GM19025 (cell line): ENCODE measurements around the gene COL11A2.
"Not testable (repeated sequence)": the region's sequence is repeated elsewhere in the genome, so short reads cannot be mapped to it uniquely, and the experiment has no call there.

Source experiments
- ATAC-seq: cut with Tn5 transposase; IDR thresholded peaks from one replicate; pipeline ENCODE4 v1.9.1; 2021; ENCODE audit warnings: mild to moderate bottlenecking, low read depth, moderate library complexity; ENCODE audit not compliant: unreplicated experiment

COL11A2 gene

DNA sequence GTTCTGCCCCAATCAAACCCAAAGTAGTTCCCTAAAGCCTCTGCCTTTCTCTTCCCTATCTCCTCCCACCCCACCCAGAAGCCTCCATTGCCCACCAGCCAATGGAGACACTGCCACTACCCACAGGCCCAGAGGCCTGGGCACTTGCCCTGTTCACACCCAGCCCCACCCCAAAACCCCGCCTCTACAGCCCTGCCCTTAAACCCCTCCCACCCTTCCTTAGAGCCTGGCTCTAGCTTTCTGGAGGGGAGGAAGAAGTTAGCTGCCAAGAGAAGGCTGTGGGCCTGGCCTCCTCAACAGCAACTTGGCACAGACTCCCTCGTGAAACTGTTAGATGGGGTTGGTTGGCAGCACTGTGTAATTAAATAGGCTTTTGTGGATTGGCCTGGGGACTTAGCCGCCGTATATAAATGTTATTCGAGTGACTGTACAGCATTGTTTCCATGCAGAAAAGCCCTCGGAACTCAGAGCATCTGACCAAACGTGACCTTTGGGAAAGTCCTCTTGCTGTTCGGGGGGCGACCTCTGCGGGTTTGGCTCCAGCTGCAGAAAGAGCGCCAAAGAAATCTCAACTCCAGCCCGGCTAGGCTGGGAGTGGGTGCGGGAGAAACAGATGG is 31.4 kb downstream of the COL11A2 start:
- no peak for ATAC-seq

DNA sequence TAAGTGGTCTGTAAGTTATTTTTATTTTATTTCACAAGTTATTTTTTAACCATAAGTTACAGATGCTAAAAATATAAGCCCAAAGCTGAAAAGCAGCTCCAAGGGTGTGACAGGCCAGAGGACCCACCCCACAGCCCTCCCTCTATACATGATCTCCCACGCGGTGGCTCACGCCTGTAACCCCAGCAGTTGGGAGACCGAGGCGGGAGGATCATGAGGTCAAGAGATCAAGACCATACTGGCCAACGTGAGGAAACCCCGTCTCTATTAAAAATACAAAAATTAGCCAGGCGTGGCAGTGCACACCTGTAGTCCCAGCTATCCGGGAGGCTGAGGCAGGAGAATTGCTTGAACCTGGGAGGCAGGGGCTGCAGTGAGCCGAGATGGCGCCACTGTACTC is 32.2 kb downstream of the COL11A2 start:
- ATAC-seq, result no peak

DNA sequence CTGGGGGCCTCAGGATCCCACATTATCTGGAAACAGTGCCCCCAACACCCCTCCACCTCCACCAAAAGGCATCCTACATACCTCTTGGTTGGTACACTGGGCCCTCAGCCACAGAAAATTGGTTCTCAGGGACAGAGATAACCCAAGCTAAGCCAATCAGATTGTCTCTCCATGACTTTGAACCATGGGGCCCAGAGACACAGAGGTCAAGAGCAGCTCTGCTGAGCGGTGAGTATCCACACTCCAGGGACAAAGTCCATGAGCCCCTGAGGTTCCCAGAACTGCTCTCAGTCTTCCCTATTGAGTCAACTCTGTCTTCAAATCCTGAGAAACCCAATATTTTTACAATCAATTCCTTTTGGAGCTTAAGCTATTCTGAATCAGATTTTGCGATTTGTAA is 35.3 kb downstream of the COL11A2 start:
- no peak for ATAC-seq

DNA sequence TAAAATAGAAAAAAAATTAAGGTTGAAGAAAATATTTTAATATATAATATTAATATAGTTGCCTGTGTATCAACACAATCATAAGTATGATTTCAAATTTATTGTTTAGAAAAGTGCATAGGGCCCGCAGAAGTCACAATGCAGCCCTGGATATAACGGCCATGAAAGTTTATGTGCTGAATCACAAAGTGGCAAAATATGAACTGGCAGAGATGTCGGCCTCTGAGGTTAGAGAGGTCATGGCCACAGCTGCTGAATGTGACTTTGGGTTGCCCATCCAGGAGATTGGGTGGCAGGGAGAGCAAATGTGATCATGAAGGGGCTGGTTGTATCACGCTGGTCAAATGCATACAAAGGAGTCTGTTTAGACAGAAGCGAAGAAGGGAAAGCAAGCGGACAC is 35.7 kb downstream of the COL11A2 start:
- ATAC-seq, result no peak

DNA sequence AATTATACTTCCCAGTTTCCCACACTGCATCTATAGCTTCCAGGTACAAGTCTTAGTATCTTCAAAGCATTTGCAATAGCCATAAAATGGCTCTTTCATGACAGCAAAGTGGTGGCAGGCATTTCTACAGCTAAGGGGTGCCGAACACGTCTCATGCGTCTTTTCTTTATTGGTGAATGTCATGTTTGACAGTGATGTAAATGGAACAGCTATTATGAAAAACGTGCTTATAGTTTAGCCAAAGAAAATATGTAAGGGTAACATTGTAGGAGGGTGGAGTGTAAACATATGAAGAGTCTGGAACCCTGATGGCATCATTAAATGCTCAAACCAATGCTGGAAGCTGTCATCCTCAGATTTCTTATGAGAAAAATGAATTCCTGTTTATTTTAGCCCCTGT is 37.9 kb downstream of the COL11A2 start:
- ATAC-seq, result no peak

DNA sequence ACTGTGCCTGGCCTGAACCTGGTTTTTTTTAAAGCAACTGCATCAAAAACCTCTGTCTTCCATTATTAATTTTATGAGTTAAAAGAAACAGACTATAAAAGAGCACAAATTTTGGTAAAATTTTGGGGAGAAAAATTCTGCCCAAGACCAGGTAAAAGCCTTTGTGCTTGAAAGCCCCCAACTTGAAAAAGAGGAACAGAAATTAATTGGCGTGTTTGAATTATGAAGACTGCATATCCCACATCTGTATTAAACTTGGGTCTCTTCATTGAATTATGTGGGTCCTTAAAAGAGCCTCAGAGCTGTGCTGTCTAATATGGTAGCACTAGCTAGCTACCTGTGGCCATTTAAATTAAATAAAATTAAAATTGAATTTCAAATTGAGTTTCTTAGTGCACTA is 41.2 kb downstream of the COL11A2 start:
- ATAC-seq, result no peak

DNA sequence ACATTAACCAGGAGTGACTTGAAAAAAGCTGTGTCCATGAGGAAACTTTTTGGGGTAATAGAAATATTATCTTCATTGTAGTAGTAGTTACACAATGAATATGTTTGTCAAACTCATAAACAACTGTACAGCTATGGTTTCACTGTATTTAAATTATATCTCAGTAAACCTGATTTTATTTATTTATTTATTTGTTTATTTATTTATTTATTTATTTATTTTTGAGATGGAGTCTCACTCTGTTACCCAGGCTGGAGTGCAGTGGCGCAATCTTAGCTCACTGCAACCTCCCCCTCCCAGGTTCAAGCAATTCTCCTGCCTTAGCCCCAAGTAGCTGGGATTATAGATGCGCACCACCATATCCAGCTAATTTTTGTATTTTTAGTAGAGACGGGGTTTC is 41.7 kb downstream of the COL11A2 start:
- not testable (repeated sequence) for ATAC-seq

DNA sequence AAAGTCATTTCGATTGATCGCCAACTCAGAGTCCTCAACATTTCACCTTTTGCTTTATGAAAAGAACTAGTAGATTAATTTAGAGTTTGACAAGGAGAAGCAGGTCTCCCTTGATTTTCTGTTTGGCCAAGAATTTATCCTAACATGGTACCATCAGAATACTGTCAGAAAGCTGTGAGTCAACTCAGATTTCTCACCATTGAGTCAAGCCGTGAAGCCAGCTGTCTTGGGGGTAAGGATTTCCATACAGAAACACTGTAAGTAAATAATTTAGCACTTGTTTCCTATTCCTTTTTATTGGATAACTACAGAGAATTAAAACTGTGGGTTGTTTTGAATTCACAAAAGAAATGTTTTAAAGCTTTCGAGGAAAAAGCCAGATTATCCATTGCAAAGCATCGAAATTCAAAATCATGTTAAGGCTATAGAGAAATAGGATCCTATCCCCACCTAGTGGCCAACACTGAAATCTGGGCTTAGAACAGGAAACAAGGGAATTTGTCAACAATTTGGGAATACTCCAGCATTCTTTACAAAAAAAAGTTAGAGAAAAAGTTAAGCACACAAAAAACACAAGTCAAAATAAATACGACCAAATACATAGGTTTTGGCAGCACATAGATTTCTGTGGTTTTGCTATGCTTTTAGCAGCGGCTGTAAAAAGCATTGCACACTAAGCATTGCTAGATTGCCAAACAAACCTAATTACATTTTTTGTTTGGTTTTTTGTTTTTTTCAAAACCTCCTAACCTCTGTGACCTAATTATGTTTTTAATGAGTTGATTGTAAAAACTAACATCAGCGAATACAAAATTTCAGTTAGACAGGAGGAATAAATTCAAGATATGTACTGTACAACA is 44.2 kb downstream of the COL11A2 start:
- no peak for ATAC-seq

DNA sequence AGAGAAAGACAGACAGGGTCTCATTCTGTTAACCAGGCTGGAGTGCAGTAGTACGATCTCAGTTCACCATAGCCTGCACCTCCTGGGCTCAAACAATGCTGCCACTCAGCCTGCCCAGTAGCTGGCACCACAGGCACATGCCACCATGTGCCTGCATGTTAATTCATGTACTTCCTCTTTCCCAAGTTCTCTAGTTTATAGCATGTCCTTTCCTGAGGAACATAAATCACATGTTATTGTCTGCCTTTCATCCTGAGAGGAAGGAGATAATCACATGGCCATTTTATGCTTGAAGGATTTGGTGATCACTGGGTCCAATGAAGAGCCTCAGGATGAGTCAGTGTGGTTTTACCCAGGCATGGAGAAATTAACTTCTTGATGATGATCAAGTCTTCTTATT is 47.9 kb downstream of the COL11A2 start:
- no peak for ATAC-seq

DNA sequence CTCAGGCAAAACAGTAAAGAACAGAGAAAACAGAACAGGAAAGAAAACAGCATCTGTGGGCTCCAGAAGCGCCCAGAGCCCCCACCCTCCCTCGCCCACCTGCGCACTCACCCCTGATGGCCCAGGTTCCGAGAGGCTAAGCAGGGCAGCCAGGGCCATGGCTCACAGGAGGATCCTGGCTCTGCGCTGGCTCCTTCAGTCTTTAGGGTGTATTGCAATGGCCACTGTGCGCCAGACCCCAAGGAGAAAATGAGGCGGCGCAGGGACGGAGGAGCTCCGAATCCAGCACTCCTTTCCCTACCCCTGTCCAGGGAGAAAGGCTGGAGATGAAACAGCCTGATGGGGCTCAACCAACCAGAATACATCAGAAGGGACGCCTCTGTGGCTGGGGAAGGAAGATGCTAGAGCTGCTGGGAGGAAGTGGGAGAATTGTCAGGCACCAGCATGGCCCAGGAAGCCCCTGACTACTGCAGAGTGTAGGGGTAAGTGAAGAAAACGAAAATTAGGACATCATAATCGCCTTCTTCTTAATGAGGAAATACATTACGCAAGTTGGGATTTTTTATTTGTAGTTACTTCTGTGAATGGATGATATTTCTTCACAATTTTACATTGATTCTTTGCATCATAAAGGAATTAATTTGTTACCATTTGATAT is 49.0 kb downstream of the COL11A2 start:
- ATAC-seq, result no peak

DNA sequence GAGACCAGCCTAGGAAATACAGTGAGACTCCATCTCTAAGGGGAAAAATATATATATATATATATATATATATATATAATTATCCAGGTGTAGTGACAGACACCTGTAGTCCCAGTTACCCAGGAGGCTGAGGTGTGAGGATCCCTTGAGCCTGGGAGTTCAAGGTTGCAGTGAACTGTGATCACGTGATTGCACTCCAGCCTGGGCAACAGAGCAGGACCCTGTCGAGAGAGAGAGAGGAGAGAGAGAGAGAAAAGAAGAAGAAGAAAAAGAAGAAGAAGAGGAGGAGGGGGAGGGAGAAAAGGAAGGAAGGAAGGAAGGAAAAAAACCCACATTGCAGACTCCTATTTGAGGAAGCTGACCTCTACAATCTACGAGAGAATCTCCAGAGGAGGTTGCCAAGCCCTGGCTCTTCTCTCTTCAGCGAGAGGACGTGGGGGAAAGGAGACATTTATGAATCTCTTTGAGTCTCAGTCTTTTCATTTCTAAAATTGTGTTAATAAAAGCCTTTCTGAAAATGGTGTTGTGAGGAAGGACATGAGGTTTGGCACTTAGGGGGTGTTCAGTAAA is 49.7 kb downstream of the COL11A2 start:
- no peak for ATAC-seq

DNA sequence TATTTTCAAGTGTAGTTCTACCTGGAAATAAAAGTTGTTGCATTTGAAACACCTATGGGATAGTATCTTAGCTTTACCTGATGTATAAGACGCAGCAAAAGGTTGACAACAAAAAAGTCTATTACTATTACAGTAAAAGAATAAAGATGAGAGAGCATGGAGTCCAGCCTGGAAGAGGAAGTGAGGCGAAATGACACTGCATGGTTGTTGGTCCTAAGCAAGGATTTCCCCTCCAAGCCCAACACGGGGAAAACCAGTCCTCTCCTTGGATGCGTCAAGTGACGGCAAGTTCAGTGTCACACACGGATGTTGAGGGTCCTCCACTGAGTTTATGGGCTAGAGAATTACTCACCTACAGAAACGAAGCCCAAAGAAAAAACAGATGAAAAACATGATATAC is 51.7 kb downstream of the COL11A2 start:
- no peak for ATAC-seq

DNA sequence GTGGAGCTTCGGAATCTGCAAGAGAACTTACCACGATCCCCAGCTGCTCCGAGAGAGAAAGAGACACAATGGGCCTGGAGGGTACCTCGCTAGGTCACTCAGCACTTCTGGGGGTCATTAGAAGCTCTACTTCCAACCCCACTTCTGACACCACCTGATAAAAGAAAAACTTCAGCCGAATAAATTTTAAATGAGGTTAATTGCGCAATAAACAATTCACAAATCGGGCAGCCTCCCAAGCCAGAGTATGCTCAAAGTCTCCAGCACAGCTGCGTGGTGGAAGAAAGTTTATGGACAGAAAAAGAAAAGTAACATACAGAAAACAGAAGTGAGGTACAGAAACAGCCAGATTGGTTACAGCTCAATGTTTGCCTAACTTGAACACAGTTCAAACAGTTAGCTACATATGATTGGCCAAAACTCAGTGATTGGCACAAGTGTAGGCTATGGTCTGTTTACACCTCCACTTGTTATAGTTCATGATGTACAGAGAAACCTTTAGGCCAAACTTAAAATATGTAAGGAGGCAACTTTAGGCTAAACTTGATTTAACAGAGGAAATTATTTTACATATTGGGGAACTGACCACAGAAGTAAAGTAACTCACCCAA is 52.6 kb downstream of the COL11A2 start:
- no peak for ATAC-seq

DNA sequence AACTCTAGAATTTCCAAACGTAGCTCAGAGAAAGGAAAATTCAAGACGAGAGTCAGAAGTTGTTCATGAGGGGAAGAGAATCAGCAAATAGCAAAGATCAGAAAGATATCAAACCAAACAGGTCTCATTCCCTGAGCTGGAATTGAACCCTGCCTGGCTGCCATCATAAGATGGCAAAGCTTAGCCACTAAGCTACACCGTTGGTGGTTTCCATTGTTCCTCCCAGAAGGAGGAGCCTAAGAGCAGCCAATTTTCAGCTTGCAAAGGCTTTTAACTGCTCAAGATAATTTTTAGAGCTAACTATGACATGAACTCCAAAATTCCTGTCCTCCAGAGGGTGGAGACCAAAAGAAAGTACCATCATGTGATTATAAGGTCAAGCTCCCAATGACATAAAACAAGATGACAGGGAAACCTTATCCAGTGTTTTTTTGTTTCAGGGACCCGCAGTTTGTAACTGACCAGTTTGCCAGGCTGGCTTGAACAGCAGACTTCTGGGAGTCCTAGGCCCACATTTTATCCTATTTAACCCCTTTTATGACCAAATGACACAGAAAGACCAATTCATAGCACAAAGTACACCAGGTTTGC is 55.9 kb downstream of the COL11A2 start:
- no peak for ATAC-seq

DNA sequence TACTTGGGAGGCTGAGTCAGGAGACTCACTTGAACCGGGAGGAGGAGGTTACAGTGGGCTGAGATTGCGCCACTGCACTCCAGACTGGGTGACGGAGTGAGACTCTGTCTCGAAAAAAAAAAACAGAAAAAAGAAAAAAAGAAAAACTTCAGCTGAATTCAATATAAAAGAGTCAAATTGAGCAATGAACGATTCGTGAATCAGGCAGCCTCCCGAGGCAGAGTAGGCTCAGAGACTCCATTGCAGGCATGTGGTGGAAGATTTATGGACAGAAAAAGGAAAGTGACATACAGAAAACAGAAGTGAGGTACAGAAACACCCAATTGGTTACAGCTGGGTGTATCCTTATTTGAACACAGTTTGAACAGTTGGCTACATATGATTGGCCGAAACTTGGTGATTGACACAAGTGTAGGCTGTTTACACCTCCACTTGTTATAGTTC is 60.2 kb downstream of the COL11A2 start:
- ATAC-seq, result no peak

DNA sequence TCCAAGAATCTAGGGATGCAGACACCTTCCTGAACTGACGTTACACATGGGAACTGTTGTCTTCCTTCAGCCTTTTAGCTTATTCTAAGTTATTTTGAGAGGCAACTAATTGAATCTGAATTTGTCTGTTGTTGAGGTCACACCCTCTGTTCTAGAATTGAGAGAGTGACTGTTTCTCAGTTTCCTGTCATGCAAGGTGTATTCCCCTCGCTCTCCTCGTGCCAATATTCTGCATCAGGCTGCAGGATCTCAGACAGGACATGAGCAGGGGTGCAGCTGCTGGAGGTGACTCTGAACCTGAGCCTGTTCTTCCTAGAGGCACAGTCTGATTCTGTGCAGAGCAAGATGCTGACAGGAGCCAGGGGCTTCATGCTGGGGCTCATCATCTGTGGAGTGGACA is 63.9 kb downstream of the COL11A2 start:
- no peak for ATAC-seq

DNA sequence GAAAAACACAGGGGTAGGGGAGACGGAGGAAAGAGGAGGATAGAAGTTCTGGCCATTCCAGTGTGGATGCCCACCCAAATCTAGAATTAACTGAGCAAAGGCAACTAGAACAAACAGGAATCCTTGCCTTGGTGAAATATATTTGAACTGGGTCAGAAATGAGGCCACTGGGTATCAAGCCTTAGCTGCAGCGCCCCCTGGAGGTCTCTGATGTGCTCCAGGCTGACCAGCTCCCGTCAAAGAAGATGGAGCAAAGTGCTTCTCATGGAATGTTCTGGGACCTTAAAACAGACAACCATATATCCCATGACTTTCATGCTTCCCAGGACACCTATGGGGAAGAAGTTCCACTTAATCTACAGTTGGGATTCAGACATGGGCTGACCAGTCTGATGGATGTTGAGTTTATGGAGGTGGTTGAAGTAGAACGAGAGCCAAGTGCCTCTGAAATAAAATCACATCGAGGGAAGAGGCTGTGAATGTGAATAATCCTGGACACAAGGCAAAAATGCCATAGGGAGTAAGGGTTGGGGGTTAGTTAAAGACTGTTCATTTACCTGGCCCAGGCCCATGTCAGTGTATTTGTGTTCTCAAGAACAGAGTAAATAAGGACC is 66.1 kb downstream of the COL11A2 start:
- ATAC-seq, result no peak

DNA sequence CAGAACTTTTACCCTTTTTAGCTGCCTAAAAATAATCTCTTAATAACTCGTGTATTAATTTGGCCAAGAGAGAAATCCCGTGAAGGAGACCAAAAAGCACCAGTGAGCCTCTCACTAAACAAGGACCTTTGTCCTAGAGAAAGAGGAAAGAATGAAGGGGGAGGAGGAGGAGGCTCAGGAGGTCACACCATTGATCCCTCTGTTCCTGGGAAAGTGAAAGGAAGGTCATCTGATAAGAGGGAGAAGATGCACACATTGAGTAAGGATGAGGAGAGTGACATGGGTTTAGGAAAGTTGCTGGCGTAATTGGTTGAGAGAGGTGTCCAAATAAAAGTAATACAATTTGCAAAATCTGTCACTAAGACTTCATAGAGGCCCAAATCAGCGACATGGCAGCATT is 67.3 kb downstream of the COL11A2 start:
- ATAC-seq, result no peak

DNA sequence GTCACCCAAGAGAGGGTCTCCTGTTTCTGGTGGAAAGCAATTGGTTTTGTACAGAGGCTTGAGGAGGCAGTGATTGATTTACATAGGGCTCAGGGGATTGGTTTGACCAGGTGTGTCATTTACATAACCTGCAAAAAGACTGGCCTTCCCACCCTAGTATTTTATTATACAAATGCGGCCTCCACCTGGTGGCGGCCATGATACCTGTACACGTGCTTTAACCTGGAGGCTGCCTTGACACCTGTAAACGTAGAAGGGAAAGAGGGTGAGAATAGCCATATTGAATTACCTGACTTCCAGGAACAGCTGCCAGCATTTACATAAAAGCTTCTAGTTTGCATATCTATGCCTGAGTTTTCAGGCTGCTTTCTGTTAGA is 67.8 kb downstream of the COL11A2 start:
- ATAC-seq, result no peak
